Caco-2 (cell line): ENCODE measurements around the gene VPS50. TPM values are rescaled to one million over a fixed set of nuclear protein-coding genes. Genes with fewer than 3 reads are reported as not detected.
A peak's percentile ranks its signal among the peaks of the same experiment; 100 is the strongest.

Experiments
- BruUV-seq: library from RNA; stranded (reverse); fragments of 400-500 nt; replicated peaks from 2 replicates; lab custom pipeline; 2021; lab: Mats Ljungman, UMichigan
- CTCF ChIA-PET: fragments of 300-600 bp; sonication (Branson Sonifier 250); formaldehyde crosslinking; loops from one replicate; lab custom pipeline; 2022; ENCODE audit warnings: antibody characterized with exemption; lab: Charles Lee
- POLR2A ChIA-PET: fragments of 300-600 bp; sonication (Branson Sonifier 250); formaldehyde crosslinking; loops from one replicate; lab custom pipeline; 2022; ENCODE audit warnings: antibody characterized with exemption; lab: Charles Lee
- DNase-seq, 2 experiments: peaks; one replicate each; pipeline versions ENCODE4 v3.0.0 to v3.0.0-alpha.2; 2020 to 2022
- H3K27me3 ChIP-seq: replicated peaks from 2 replicates; pipeline ENCODE4 v1.6.0; 2011; ENCODE audit warnings: low read length; ENCODE audit not compliant: control insufficient read depth, insufficient read depth
- H3K36me3 ChIP-seq: 2 replicates; pipeline ENCODE4 v1.5.1; 2011; ENCODE audit warnings: low read length; ENCODE audit not compliant: control insufficient read depth, insufficient read depth
- H3K4me1 ChIP-seq: fragments of 250-450 bp; sonication (Bioruptor Pico); 2 replicates; pipeline ENCODE4 v1.5.1; 2020; ENCODE audit warnings: mild to moderate bottlenecking
- H3K4me3 ChIP-seq: 2 replicates; pipeline ENCODE4 v1.5.1; 2011; ENCODE audit warnings: low read depth, mild to moderate bottlenecking, control low read depth, low read length
- H3K9me3 ChIP-seq: fragments of 250-450 bp; sonication (Bioruptor Pico); 2 replicates; pipeline ENCODE4 v1.5.1; 2020; ENCODE audit warnings: mild to moderate bottlenecking, moderate library complexity
- H3K27ac Mint-ChIP-seq: one replicate; pipeline ENCODE4 v1.8.0; 2022; ENCODE audit warnings: mixed read lengths; ENCODE audit not compliant: unreplicated experiment
- H3K27me3 Mint-ChIP-seq: one replicate; pipeline ENCODE4 v1.8.0; 2022; ENCODE audit warnings: mixed read lengths; ENCODE audit not compliant: insufficient read depth, unreplicated experiment
- H3K36me3 Mint-ChIP-seq: one replicate; pipeline ENCODE4 v1.8.0; 2022; ENCODE audit warnings: mild to moderate bottlenecking, mixed read lengths; ENCODE audit not compliant: insufficient read depth, unreplicated experiment
- H3K4me1 Mint-ChIP-seq: one replicate; pipeline ENCODE4 v1.8.0; 2022; ENCODE audit warnings: low read depth, mixed read lengths; ENCODE audit not compliant: unreplicated experiment
- H3K4me3 Mint-ChIP-seq: one replicate; pipeline ENCODE4 v1.8.0; 2022; ENCODE audit warnings: mild to moderate bottlenecking, moderate library complexity, mixed read lengths; ENCODE audit not compliant: unreplicated experiment
- H3K9me3 Mint-ChIP-seq: one replicate; pipeline ENCODE4 v1.8.0; 2022; ENCODE audit warnings: mixed read lengths; ENCODE audit not compliant: unreplicated experiment
- intact Hi-C: fragments of 100-400 bp; cut with micrococcal nuclease; formaldehyde crosslinking; loops from one replicate; pipeline ENCODE4 v1.10.0; 2022; ENCODE audit not compliant: unreplicated experiment
- total RNA-seq: library from RNA; stranded (reverse); gene quantifications from 2 replicates; pipeline ENCODE4 v1.2.3, GENCODE V29; 2022
- TF ChIP-seq, protein P1 (sequence below), 2 experiments: fragments of 200-600 bp in 1 of 2; IDR thresholded peaks; 1 replicate in 1 of 2; 2 replicates in 1 of 2; pipeline versions ENCODE4 v1.5.1 to v1.8.0; 2011 to 2022; ENCODE audit warnings: antibody characterized with exemption in 1 of 2, control low read depth in 1 of 2, inconsistent platforms in 1 of 2, low read depth in 1 of 2, low read length in 1 of 2, mild to moderate bottlenecking in 1 of 2, moderate library complexity in 1 of 2; ENCODE audit not compliant: insufficient read depth in 1 of 2, severe bottlenecking in 1 of 2, unreplicated experiment in 1 of 2

Gene VPS50
- total RNA-seq, 1 experiment from 2014 or later: 40.3 TPM

DNA sequence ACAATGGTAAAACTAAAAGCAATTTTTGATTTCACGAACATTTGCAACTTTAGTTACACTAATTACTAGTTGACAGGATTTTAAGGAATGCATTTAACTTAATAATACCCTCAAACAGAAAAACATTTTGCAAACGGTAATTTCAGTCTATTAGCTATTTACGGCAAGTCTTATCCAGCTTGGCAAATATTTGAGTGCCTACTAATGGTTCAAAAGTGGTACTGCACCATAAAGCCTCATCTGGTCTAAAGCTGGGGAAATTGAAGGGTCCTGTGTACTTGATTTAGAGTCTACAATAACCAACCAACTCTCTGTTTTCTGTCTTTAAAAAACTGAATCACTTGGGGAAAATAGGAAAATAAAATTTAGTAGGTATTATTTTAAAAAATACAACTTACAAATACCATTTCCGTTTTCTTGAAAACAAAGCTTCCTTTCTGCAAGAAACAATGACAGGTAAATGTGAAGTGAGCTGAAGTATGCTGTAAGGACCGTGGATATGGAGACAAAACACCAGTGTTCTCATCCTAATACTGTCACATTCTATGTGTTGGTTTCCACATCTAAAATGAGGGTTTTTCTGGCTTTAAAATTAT, 142.3 kb downstream of the VPS50 start:
- H3K27ac Mint-ChIP-seq: no peak overlapping the region
- no peaks in the 10 kb centered on the region for H3K9me3 ChIP-seq
- BruUV-seq: no TSS peak
- H3K4me1 Mint-ChIP-seq: no peaks in the 10 kb centered on the region
- no peak overlapping the region for H3K4me3 ChIP-seq
- no peaks in the 10 kb centered on the region for H3K36me3 Mint-ChIP-seq
- no peaks in the 10 kb centered on the region for H3K36me3 ChIP-seq
- POLR2A ChIA-PET: no interaction called here
- no peaks in the 10 kb centered on the region; the same call in 1 of the 2 replicates for H3K4me1 ChIP-seq
- peaks cover under 1% of the 10 kb centered on the region for H3K9me3 Mint-ChIP-seq
- intact Hi-C loops: loop anchor here (1.0 to 5.0 kb wide), 3 partner anchors 125 to 197 kb away; no protein-coding TSS in a partner anchor
- DNase-seq: peak in 1 of 2 experiments; percentile 32
- CTCF ChIA-PET: interaction anchor here (0.6 to 2.2 kb wide), 8 partner anchors 25 to 191 kb away, joined by 3 to 7 read pairs (median 4); no protein-coding TSS in a partner anchor
- no peak overlapping the region for H3K4me3 Mint-ChIP-seq
- TF ChIP-seq, protein P1, sequence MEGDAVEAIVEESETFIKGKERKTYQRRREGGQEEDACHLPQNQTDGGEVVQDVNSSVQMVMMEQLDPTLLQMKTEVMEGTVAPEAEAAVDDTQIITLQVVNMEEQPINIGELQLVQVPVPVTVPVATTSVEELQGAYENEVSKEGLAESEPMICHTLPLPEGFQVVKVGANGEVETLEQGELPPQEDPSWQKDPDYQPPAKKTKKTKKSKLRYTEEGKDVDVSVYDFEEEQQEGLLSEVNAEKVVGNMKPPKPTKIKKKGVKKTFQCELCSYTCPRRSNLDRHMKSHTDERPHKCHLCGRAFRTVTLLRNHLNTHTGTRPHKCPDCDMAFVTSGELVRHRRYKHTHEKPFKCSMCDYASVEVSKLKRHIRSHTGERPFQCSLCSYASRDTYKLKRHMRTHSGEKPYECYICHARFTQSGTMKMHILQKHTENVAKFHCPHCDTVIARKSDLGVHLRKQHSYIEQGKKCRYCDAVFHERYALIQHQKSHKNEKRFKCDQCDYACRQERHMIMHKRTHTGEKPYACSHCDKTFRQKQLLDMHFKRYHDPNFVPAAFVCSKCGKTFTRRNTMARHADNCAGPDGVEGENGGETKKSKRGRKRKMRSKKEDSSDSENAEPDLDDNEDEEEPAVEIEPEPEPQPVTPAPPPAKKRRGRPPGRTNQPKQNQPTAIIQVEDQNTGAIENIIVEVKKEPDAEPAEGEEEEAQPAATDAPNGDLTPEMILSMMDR (IDR thresholded peaks at IDR 0.05; ENCODE audit: insufficient read depth in 1 of 2, low read depth in 1 of 2, low read length in 1 of 2, severe bottlenecking in 1 of 2, unreplicated experiment in 1 of 2): peak; percentile 79 to 82
- no peaks in the 10 kb centered on the region for H3K27me3 ChIP-seq
- H3K27me3 Mint-ChIP-seq: peaks cover 2% of the 10 kb centered on the region

DNA sequence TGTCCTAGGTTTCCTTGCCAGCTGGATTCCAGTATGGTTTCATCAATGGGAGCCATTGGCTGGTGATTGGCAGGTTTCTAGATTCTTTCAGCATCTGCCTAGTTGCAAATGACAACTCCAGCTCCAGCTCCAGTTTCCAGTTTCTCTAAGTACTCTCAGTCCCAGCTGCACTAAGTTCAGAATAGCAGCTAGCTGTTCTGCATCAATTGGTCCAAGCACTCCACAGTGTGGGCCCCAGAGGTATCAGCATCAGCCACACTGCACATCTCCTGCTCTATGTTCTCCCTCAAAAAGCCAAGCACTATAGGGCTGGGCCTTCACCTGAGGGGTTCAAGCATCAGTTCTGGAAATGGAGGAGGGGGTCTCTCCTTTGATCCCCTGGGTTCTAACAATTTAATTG, 143.4 kb downstream of the VPS50 start:
- ChIA-PET POLR2A (no interaction called here), CTCF (interaction anchor here (0.5 to 2.2 kb wide), 2 partner anchors 129 to 175 kb away, joined by 3 to 7 read pairs; no protein-coding TSS in a partner anchor)
- Mint-ChIP-seq H3K4me3 (no peak overlapping the region), H3K27ac (no peak overlapping the region), H3K9me3 (no peaks in the 10 kb centered on the region), H3K4me1 (no peaks in the 10 kb centered on the region), H3K27me3 (peaks cover 2% of the 10 kb centered on the region), H3K36me3 (no peaks in the 10 kb centered on the region)
- Histone ChIP-seq H3K36me3 (no peaks in the 10 kb centered on the region), H3K4me3 (no peak overlapping the region), H3K4me1 (no peaks in the 10 kb centered on the region; the same call in 1 of the 2 replicates), H3K9me3 (no peaks in the 10 kb centered on the region; the same call in 1 of the 2 replicates), H3K27me3 (no peaks in the 10 kb centered on the region)
- TF ChIP-seq, protein P1 (IDR thresholded peaks at IDR 0.05; ENCODE audit: insufficient read depth in 1 of 2, low read depth in 1 of 2, low read length in 1 of 2, severe bottlenecking in 1 of 2, unreplicated experiment in 1 of 2): no peak
- no peak for DNase-seq
- no TSS peak for BruUV-seq
- intact Hi-C loops: no loop called here

DNA sequence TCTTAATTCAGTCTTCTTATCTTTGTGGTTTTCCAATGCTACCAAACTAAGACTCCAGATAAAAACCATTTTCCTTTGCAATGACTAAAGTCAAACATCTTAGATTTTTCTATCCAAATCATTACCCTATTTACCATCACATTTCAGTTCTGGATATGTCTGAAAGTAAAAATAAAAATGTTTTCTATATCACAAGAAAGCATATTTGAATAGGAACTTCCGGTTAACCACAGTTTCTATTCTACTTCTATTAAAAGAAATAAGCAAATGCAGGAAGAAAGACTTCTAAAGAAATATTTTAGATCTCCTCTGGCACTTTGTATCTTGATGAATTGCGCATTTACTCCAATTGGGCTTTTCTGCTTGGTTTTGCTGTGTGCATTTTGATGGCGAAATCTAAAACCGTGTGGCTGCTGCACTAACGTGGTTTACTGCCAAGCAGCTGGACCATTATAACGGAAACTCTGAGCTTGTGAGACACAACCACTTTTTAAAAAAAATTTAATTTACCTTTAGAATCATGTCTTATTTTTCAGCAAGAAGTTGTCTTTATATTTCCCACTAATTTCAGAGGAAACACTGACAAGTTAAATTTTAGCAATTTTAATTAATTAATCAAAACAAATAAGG, 146.1 kb downstream of the VPS50 start:
- H3K27me3 ChIP-seq: no peaks in the 10 kb centered on the region
- TF ChIP-seq, protein P1 (IDR thresholded peaks at IDR 0.05; ENCODE audit: insufficient read depth in 1 of 2, low read depth in 1 of 2, low read length in 1 of 2, severe bottlenecking in 1 of 2, unreplicated experiment in 1 of 2): no peak
- intact Hi-C loops: no loop called here
- Mint-ChIP-seq H3K27me3 (peaks cover 2% of the 10 kb centered on the region), H3K36me3 (no peaks in the 10 kb centered on the region), H3K4me1 (no peaks in the 10 kb centered on the region), H3K4me3 (no peak overlapping the region), H3K9me3 (no peaks in the 10 kb centered on the region), H3K27ac (no peak overlapping the region)
- no peaks in the 10 kb centered on the region; the same call in 1 of the 2 replicates for H3K9me3 ChIP-seq
- no TSS peak for BruUV-seq
- no peaks in the 10 kb centered on the region; the same call in 1 of the 2 replicates for H3K4me1 ChIP-seq
- ChIA-PET POLR2A (no interaction called here), CTCF (no interaction called here)
- no peak overlapping the region for H3K4me3 ChIP-seq
- no peaks in the 10 kb centered on the region for H3K36me3 ChIP-seq
- DNase-seq: no peak
